Mesodermal cell (in vitro differentiated cells): ENCODE measurements around the gene HIRA.
A peak's percentile ranks its signal among the peaks of the same experiment; 100 is the strongest.
"Not testable (repeated sequence)": the region's sequence is repeated elsewhere in the genome, so short reads cannot be mapped to it uniquely, and the experiment has no call there.

ENCODE experiments used
- H3K27ac ChIP-seq: 2 replicates; pipeline ENCODE4 v1.7.0; 2013; ENCODE audit warnings: mild to moderate bottlenecking, low read depth, low read length, moderate library complexity; ENCODE audit not compliant: severe bottlenecking
- H3K36me3 ChIP-seq: 2 replicates; pipeline ENCODE4 v1.7.1; 2013; ENCODE audit warnings: mild to moderate bottlenecking, low read length, moderate library complexity; ENCODE audit not compliant: control insufficient read depth, insufficient read depth
- H3K4me1 ChIP-seq: one replicate; pipeline ENCODE4 v1.7.1; 2013; ENCODE audit warnings: mild to moderate bottlenecking, low read length; ENCODE audit not compliant: insufficient read depth, control insufficient read depth, poor library complexity, severe bottlenecking
- H3K4me3 ChIP-seq: 2 replicates; pipeline ENCODE4 v1.7.0; 2013; ENCODE audit warnings: low read length, control low read depth, mild to moderate bottlenecking; ENCODE audit not compliant: insufficient read depth, poor library complexity, severe bottlenecking; ENCODE audit errors: extremely low read depth
- H3K9me3 ChIP-seq: 2 replicates; pipeline ENCODE4 v1.7.1; 2013; ENCODE audit warnings: mild to moderate bottlenecking, low read length, moderate library complexity; ENCODE audit not compliant: control insufficient read depth
- WGBS, 2 experiments: methylation state at CpG; one replicate each; pipeline ENCODE4 v1.1.5; 2013; ENCODE audit warnings: missing lambda C conversion rate in 2 of 2; ENCODE audit not compliant: insufficient coverage in 2 of 2; 5-methylcytosine and 5-hydroxymethylcytosine counted together

HIRA gene

GRCh38 chr22:19449422-19449767 is 17.9 kb upstream of the HIRA start:
- peaks cover 74% of the 10 kb centered on the region for H3K36me3 ChIP-seq
- WGBS, 2 experiments, result 86 to 100% methylated on average over 1 of the region's 2 CpGs

GRCh38 chr22:19448739-19449421 is 17.3 kb upstream of the HIRA start:
- Histone ChIP-seq H3K9me3 (no peaks in the 10 kb centered on the region), H3K27ac (no peak overlapping the region), H3K4me3 (peak overlapping the region; percentile 90), H3K4me1 (no peaks in the 10 kb centered on the region), H3K36me3 (peaks cover 74% of the 10 kb centered on the region)
- WGBS, 2 experiments, result 82 to 86% methylated on average over 4 to 5 of the region's 5 CpGs

More at GRCh38 chr22:19449422-19449767, 17.9 kb upstream of the HIRA start:
- Histone ChIP-seq H3K4me1 (no peaks in the 10 kb centered on the region), H3K27ac (no peak overlapping the region), H3K4me3 (no peak overlapping the region), H3K9me3 (no peaks in the 10 kb centered on the region)

GRCh38 chr22:19448076-19448607 is 16.6 kb upstream of the HIRA start:
- 20 to 40% methylated on average over 8 to 10 of the region's 14 CpGs for WGBS, 2 experiments

GRCh38 chr22:19447330-19448075 is 16.0 kb upstream of the HIRA start, which contains the start of gene C22orf39:
Gene C22orf39, minus strand, starts transcription at chr22:19447711. Its CDS starts 23 bp downstream, at chr22:19447688.
- H3K9me3 ChIP-seq, result no peaks in the 10 kb centered on the region
- 0% methylated on average over 61 to 80 of the region's 92 CpGs for WGBS, 2 experiments
- H3K36me3 ChIP-seq, result peaks cover 74% of the 10 kb centered on the region
- peak within 1 kb of the TSS; percentile 69 for H3K27ac ChIP-seq
- peak within 1 kb of the TSS; percentile 90 for H3K4me3 ChIP-seq
- no peaks in the 10 kb centered on the region for H3K4me1 ChIP-seq

More at GRCh38 chr22:19448076-19448607, 16.6 kb upstream of the HIRA start:
- Histone ChIP-seq H3K36me3 (peaks cover 74% of the 10 kb centered on the region), H3K4me1 (no peaks in the 10 kb centered on the region), H3K27ac (peak overlapping the region; percentile 69), H3K4me3 (peak overlapping the region; percentile 90), H3K9me3 (no peaks in the 10 kb centered on the region)

- 30 to 42% methylated on average over 12 to 20 of the region's 22 CpGs for WGBS, 2 experiments
- Histone ChIP-seq H3K4me3 (peak overlapping the region; percentile 90), H3K4me1 (no peaks in the 10 kb centered on the region), H3K9me3 (no peaks in the 10 kb centered on the region), H3K27ac (peak overlapping the region; percentile 64), H3K36me3 (peaks cover 74% of the 10 kb centered on the region)
Observed at GRCh38 chr22:19446603-19447329, 15.2 kb upstream of the HIRA start.

GRCh38 chr22:19445279-19445982 is 13.9 kb upstream of the HIRA start:
- peaks cover 75% of the 10 kb centered on the region for H3K36me3 ChIP-seq
- not testable (repeated sequence) for H3K27ac ChIP-seq, H3K9me3 ChIP-seq, H3K4me1 ChIP-seq, H3K4me3 ChIP-seq
- 94 to 100% methylated on average over 3 to 8 of the region's 9 CpGs for WGBS, 2 experiments

- no peaks in the 10 kb centered on the region for H3K4me1 ChIP-seq
- no peak overlapping the region for H3K4me3 ChIP-seq
- H3K9me3 ChIP-seq, result no peaks in the 10 kb centered on the region
- WGBS, 2 experiments, result 97% methylated on average over 5 to 6 of the region's 7 CpGs
- no peak overlapping the region for H3K27ac ChIP-seq
- H3K36me3 ChIP-seq, result peaks cover 69% of the 10 kb centered on the region
Observed at GRCh38 chr22:19443544-19444211, 12.1 kb upstream of the HIRA start.

GRCh38 chr22:19442166-19442565 is 10.6 kb upstream of the HIRA start:
- no peak overlapping the region for H3K27ac ChIP-seq
- H3K36me3 ChIP-seq, result peaks cover 72% of the 10 kb centered on the region
- no peak overlapping the region for H3K4me3 ChIP-seq
- no peaks in the 10 kb centered on the region for H3K4me1 ChIP-seq
- 90 to 100% methylated on average over 1 to 2 of the region's 2 CpGs for WGBS, 2 experiments
- no peaks in the 10 kb centered on the region for H3K9me3 ChIP-seq

- H3K4me1 ChIP-seq, result no peaks in the 10 kb centered on the region
- H3K27ac ChIP-seq, result no peak overlapping the region
- no peaks in the 10 kb centered on the region for H3K9me3 ChIP-seq
- H3K36me3 ChIP-seq, result peaks cover 77% of the 10 kb centered on the region
- WGBS, 2 experiments, result 95 to 98% methylated on average over 5 of the region's 8 CpGs
- H3K4me3 ChIP-seq, result no peak overlapping the region
Observed at GRCh38 chr22:19440411-19441195, 9.1 kb upstream of the HIRA start.
